ENCODE data around the gene ZNF771.
A peak's percentile ranks its signal among the peaks of the same experiment; 100 is the strongest.
"Not testable (repeated sequence)": the region's sequence is repeated elsewhere in the genome, so short reads cannot be mapped to it uniquely, and the experiment has no call there.

The ZNF771 gene

GRCh38 chr16:30434852-30435251 is 27.4 kb downstream of the ZNF771 start:
- DNase-seq (ENCODE audit: low read depth in 2 of 2) = peak; percentile 76

- no peak for DNase-seq (ENCODE audit: low read depth in 2 of 2)
Observed at GRCh38 chr16:30437511-30438046, 30.2 kb downstream of the ZNF771 start.

DNA sequence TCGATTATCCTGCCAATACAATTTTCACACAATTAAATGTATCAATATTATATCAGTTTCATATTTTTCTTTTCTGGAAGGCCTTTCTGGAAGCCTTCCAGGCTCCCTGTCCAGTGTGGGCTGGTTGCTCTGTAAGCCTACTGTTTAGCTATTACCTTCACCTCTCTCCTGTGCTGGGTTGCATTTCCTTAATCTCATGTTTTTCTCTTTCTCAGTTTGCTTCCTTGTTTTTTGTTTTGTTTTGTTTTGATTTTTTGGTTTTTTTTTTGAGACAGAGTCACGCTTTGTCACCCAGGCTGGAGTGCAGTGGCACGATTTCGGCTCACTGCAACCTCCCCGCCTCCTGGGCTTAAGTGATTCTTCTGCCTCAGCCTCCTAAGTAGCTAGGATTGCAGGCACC is 31.4 kb downstream of the ZNF771 start:
- no peak for DNase-seq (ENCODE audit: low read depth in 2 of 2)

DNA sequence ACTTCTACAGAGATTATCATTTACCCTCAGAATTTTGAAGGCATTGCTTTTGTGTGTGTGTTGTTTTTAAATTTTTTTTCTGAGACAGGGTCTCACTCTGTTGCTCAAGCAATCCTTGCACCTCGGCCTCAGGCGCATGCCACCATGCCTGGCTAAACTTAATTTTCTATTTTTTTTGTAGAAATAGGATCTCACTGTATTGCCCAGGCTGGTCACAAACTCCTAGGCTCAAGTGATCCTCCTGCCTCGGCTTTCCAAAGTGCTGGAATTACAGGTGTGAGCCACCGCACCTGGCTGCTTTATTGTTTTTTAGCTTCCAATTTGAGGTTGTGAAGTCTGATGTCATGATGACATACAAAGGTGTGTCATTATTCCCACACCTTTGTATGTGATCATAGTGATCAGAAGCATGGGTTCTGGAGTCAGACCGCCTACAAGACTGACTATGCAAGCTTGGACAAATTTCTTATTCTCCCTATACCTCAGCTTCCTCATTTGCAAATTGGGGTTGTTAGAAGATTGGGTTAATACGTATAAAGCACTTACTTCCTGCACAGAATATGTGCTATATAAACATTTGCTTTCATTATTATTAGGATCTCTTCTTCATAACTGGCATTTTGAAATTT is 32.4 kb downstream of the ZNF771 start:
- DNase-seq (ENCODE audit: low read depth in 2 of 2) = no peak

GRCh38 chr16:30443631-30444030 is 36.2 kb downstream of the ZNF771 start:
- DNase-seq (ENCODE audit: low read depth in 2 of 2) = no peak

GRCh38 chr16:30444231-30445148 is 37.1 kb downstream of the ZNF771 start:
- DNase-seq (ENCODE audit: low read depth in 2 of 2) = no peak

DNA sequence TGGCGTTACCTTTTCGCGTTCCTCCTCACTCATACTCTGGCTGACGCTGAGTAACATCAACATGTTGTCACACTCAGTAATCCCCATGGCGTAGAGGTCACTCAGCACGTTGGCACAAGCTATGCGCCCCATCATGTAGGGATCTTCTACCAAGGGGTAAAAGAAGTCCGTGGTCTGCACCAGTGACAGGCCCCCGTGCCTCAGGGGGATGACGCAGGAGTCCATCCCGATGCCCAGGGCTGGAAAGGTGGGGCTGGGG is 37.7 kb downstream of the ZNF771 start:
- no peak for DNase-seq (ENCODE audit: low read depth in 2 of 2)

GRCh38 chr16:30445408-30446202 is 38.2 kb downstream of the ZNF771 start, which contains the start of gene SEPHS2:
SEPHS2 (minus strand) TSS chr16:30445874; CDS start chr16:30445727, 147 bp downstream.
- DNase-seq (ENCODE audit: low read depth in 2 of 2) = peak; percentile 94 to 96

DNA sequence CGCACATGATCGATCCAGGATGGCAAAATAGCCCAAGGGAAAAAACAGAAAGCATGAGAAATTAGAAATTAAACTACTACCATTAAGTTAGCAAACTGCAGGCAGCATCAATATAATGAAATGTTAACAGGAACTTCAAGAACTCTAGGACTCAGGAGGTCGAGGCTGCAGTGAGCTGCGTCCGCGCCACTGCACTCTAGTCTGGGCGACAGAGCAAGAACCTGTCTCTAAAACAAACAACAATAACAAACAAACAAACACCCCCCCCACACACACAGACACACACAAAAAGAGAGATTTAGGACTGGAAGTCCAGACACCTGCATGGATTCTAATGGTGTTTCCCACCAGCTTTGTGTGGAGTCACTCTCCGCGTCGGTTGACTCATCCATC is 38.8 kb downstream of the ZNF771 start:
- no peak for DNase-seq (ENCODE audit: low read depth in 2 of 2)

GRCh38 chr16:30447512-30448226 is 40.3 kb downstream of the ZNF771 start:
- no peak for DNase-seq (ENCODE audit: low read depth in 2 of 2)

- no peak for DNase-seq (ENCODE audit: low read depth in 2 of 2)
Observed at GRCh38 chr16:30449116-30449435, 41.7 kb downstream of the ZNF771 start.

GRCh38 chr16:30452709-30453580 is 45.5 kb downstream of the ZNF771 start:
- DNase-seq (ENCODE audit: low read depth in 2 of 2) = not testable (repeated sequence)

GRCh38 chr16:30456302-30456701 is 48.9 kb downstream of the ZNF771 start:
- DNase-seq (ENCODE audit: low read depth in 2 of 2) = no peak

DNA sequence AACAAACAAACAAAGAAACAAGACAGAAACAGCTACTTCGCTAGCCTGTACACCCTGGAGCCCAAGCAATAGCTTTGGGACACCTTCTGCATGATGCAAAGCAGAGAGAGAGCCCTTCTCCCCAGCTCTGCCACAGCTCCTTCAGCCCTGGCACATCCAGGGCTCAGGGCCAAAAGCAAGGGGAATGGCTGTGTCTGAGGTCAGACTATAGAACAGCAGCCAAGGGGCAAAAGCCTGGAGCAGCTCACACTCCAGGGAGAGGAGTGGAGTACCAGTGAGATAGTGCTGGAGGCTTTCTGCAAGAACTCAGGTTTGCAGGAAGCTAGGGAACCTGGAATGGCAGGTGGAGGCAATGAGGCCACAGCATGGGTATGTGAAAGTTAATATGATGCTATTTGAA is 49.9 kb downstream of the ZNF771 start:
- DNase-seq (ENCODE audit: low read depth in 2 of 2) = no peak

- no peak for DNase-seq (ENCODE audit: low read depth in 2 of 2)
Observed at GRCh38 chr16:30457743-30458560, 50.5 kb downstream of the ZNF771 start.

DNA sequence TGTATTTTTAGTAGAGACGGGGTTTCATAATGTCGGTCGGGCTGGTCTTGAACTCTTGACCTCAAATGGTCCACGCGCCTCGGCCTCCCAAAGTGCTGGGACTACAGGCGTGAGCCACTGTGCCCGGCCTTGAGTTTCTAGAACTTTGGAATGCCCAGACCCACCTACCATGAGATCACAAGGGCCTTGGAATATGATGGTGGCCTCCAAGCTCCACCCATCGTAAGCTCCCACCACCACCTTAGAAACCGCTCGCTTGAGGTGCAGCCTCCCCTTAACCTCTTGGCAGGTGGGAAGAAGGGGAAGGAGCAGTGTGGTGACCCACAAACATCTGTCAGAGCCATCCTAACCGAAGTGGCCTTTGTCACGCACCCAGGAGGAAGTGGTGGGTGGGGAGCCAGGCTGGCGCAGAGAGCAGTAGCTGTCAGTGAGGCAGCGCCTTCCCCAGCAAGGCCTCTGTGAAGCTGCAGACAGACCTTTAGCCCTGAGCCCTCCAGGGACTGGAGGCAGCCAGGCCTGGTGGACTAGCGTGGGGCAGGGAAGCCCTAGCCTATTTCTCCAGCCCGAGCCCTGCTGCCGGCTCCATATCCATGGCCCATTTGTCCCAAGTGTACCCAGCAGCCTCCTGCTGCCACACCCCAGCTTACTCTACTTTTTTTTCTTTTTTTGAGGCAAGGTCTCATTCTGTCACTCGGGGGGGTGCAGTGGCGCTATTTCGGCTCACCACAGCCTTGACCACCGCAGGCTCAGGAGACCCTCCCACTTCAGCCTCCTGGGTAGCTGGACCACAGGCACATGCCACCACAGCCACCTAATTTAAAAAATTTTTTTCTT is 51.4 kb downstream of the ZNF771 start:
- DNase-seq (ENCODE audit: low read depth in 2 of 2) = peak; percentile 85 to 89

- no peak for DNase-seq (ENCODE audit: low read depth in 2 of 2)
Observed at GRCh38 chr16:30459456-30459855, 52.0 kb downstream of the ZNF771 start.

DNA sequence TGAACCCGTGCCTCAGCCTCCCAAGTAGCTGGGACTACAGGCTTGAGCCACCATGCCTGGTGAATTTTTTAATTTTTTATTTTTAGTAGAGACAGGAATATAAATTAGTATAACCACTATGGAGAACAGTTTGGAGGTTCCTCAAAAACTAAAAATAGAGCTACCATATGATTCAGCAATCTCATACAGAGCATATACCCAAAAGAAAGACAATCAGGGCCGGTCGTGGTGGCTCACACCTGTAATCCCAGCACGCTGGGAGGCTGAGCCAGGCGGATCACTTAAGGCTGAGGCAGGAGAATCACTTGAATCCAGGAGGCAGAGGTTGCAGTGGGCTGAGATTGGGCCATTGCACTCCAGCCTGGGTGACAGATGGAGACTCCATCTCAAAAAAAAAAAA is 54.0 kb downstream of the ZNF771 start:
- not testable (repeated sequence) for DNase-seq (ENCODE audit: low read depth in 2 of 2)

GRCh38 chr16:30464078-30464477 is 56.7 kb downstream of the ZNF771 start:
- DNase-seq (ENCODE audit: low read depth in 2 of 2) = no peak

All from stimulated activated CD4-positive, alpha-beta T cell treated with anti-CD3 and anti-CD28 coated beads, Interleukin-15, amount 100 ng/mL, for 48 hours (primary cell).